ENCODE measurements around the gene PAOX.

DNA sequence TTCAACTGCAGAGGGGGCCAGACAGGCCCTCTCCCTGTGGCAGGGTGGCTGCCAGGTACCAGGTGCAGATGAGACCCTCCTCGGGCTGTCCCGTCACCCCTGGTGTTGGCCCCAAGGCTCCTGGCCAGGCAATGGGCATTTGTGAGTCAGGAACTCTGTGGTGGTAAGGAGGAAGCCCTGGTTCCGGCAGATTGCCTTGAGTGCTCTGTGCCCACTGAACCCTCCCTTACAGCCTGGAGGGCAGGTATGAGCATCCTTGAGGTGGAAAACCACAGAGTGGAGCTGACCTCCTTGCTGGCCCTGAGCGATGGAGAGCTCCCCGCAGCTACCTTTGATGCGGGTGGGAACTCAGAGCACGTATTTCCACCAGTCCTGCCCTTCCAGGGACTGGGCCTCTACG lies 2.0 kb downstream of the PAOX start:
- TF ChIP-seq, protein P1, sequence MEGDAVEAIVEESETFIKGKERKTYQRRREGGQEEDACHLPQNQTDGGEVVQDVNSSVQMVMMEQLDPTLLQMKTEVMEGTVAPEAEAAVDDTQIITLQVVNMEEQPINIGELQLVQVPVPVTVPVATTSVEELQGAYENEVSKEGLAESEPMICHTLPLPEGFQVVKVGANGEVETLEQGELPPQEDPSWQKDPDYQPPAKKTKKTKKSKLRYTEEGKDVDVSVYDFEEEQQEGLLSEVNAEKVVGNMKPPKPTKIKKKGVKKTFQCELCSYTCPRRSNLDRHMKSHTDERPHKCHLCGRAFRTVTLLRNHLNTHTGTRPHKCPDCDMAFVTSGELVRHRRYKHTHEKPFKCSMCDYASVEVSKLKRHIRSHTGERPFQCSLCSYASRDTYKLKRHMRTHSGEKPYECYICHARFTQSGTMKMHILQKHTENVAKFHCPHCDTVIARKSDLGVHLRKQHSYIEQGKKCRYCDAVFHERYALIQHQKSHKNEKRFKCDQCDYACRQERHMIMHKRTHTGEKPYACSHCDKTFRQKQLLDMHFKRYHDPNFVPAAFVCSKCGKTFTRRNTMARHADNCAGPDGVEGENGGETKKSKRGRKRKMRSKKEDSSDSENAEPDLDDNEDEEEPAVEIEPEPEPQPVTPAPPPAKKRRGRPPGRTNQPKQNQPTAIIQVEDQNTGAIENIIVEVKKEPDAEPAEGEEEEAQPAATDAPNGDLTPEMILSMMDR (IDR thresholded peaks at IDR 0.05) = no peak
- TF ChIP-seq POLR2A (IDR thresholded peaks at IDR 0.05) = no peak

Measured in testis (tissue), 2 donors.